ENCODE results near the gene KCNK17.
"Not testable (repeated sequence)": the region's sequence is repeated elsewhere in the genome, so short reads cannot be mapped to it uniquely, and the experiment has no call there.

The KCNK17 gene

GRCh38 chr6:39302011-39302410, 12.2 kb downstream of the KCNK17 start:
- DNase-seq (ENCODE audit: low spot score): no peak

GRCh38 chr6:39301606-39302005, 12.6 kb downstream of the KCNK17 start:
- DNase-seq (ENCODE audit: low spot score): no peak

GRCh38 chr6:39300739-39301138, 13.5 kb downstream of the KCNK17 start:
- no peak for DNase-seq (ENCODE audit: low spot score)

GRCh38 chr6:39298061-39298460, 16.2 kb downstream of the KCNK17 start:
- no peak for DNase-seq (ENCODE audit: low spot score)

GRCh38 chr6:39296745-39297640, 17.2 kb downstream of the KCNK17 start:
- no peak for DNase-seq (ENCODE audit: low spot score)

GRCh38 chr6:39295611-39296011, 18.6 kb downstream of the KCNK17 start:
- DNase-seq (ENCODE audit: low spot score): no peak

GRCh38 chr6:39294899-39295298, 19.3 kb downstream of the KCNK17 start:
- DNase-seq (ENCODE audit: low spot score): no peak

- no peak for DNase-seq (ENCODE audit: low spot score)
Observed at GRCh38 chr6:39294133-39294532, 20.1 kb downstream of the KCNK17 start.

- DNase-seq (ENCODE audit: low spot score): no peak
Observed at GRCh38 chr6:39292637-39293036, 21.6 kb downstream of the KCNK17 start.

GRCh38 chr6:39289490-39289889, 24.7 kb downstream of the KCNK17 start:
- DNase-seq (ENCODE audit: low spot score): no peak

- no peak for DNase-seq (ENCODE audit: low spot score)
Observed at GRCh38 chr6:39287601-39288000, 26.6 kb downstream of the KCNK17 start.

GRCh38 chr6:39286596-39286995, 27.6 kb downstream of the KCNK17 start:
- DNase-seq (ENCODE audit: low spot score): not testable (repeated sequence)

GRCh38 chr6:39282774-39283173, 31.4 kb downstream of the KCNK17 start:
- DNase-seq (ENCODE audit: low spot score): no peak

- DNase-seq (ENCODE audit: low spot score): no peak
Observed at GRCh38 chr6:39281312-39281980, 32.8 kb downstream of the KCNK17 start.

GRCh38 chr6:39280247-39280731, 33.9 kb downstream of the KCNK17 start:
- peak; percentile 63 for DNase-seq (ENCODE audit: low spot score)

- DNase-seq (ENCODE audit: low spot score): no peak
Observed at GRCh38 chr6:39279539-39279938, 34.7 kb downstream of the KCNK17 start.

- no peak for DNase-seq (ENCODE audit: low spot score)
Observed at GRCh38 chr6:39276379-39276995, 37.7 kb downstream of the KCNK17 start.

- DNase-seq (ENCODE audit: low spot score): no peak
Observed at GRCh38 chr6:39274903-39275302, 39.3 kb downstream of the KCNK17 start.

- no peak for DNase-seq (ENCODE audit: low spot score)
Observed at GRCh38 chr6:39274471-39274870, 39.7 kb downstream of the KCNK17 start.

- DNase-seq (ENCODE audit: low spot score): no peak
Observed at GRCh38 chr6:39273406-39273821, 40.8 kb downstream of the KCNK17 start.

- DNase-seq (ENCODE audit: low spot score): no peak
Observed at GRCh38 chr6:39269961-39270360, 44.3 kb downstream of the KCNK17 start.

GRCh38 chr6:39268721-39269120, 45.5 kb downstream of the KCNK17 start:
- no peak for DNase-seq (ENCODE audit: low spot score)

- DNase-seq (ENCODE audit: low spot score): no peak
Observed at GRCh38 chr6:39268171-39268570, 46.0 kb downstream of the KCNK17 start.

Data from kidney capillary endothelial cell (primary cell).